ENCODE measurements around the gene ARMC12.

The ARMC12 gene

GRCh38 chr6:35735452-35735851 lies 1.4 kb upstream of the ARMC12 start:
- no peak for DNase-seq (ENCODE audit: low spot score)

GRCh38 chr6:35736253-35736894 lies 458 bp upstream of the ARMC12 start:
- DNase-seq (ENCODE audit: low spot score): peak; percentile 73

GRCh38 chr6:35737413-35738211 lies 780 bp downstream of the ARMC12 start:
- DNase-seq (ENCODE audit: low spot score): peak; percentile 80

GRCh38 chr6:35739645-35740524 lies 3.1 kb downstream of the ARMC12 start:
- no peak for DNase-seq (ENCODE audit: low spot score)

GRCh38 chr6:35742842-35743241 lies 6.0 kb downstream of the ARMC12 start:
- DNase-seq (ENCODE audit: low spot score): no peak

GRCh38 chr6:35745509-35745908 lies 8.7 kb downstream of the ARMC12 start:
- DNase-seq (ENCODE audit: low spot score): no peak

GRCh38 chr6:35746516-35746915 lies 9.7 kb downstream of the ARMC12 start:
- no peak for DNase-seq (ENCODE audit: low spot score)

- no peak for DNase-seq (ENCODE audit: low spot score)
These were observed 11.0 kb downstream of the ARMC12 start for GRCh38 chr6:35747877-35748276.

- DNase-seq (ENCODE audit: low spot score): no peak
These were observed 13.7 kb downstream of the ARMC12 start for GRCh38 chr6:35750557-35750956.

- DNase-seq (ENCODE audit: low spot score): no peak
These were observed 14.8 kb downstream of the ARMC12 start for GRCh38 chr6:35751594-35751993.

GRCh38 chr6:35752330-35752729 lies 15.5 kb downstream of the ARMC12 start:
- no peak for DNase-seq (ENCODE audit: low spot score)

- peak; percentile 40 for DNase-seq (ENCODE audit: low spot score)
These were observed 17.8 kb downstream of the ARMC12 start for GRCh38 chr6:35754452-35755277.

- DNase-seq (ENCODE audit: low spot score): no peak
These were observed 18.6 kb downstream of the ARMC12 start for GRCh38 chr6:35755278-35755924.

- DNase-seq (ENCODE audit: low spot score): peak; percentile 48
These were observed 20.8 kb downstream of the ARMC12 start for GRCh38 chr6:35757456-35758123.

GRCh38 chr6:35759426-35759825 lies 22.6 kb downstream of the ARMC12 start:
- no peak for DNase-seq (ENCODE audit: low spot score)

GRCh38 chr6:35765739-35766138 lies 28.9 kb downstream of the ARMC12 start:
- DNase-seq (ENCODE audit: low spot score): no peak

GRCh38 chr6:35769211-35769610 lies 32.4 kb downstream of the ARMC12 start:
- DNase-seq (ENCODE audit: low spot score): no peak

- DNase-seq (ENCODE audit: low spot score): peak; percentile 7
These were observed 34.5 kb downstream of the ARMC12 start for GRCh38 chr6:35771343-35771627.

- DNase-seq (ENCODE audit: low spot score): no peak
These were observed 37.4 kb downstream of the ARMC12 start for GRCh38 chr6:35774116-35774794.

GRCh38 chr6:35775031-35775430 lies 38.2 kb downstream of the ARMC12 start:
- no peak for DNase-seq (ENCODE audit: low spot score)
